HTR-8/SVneo (cell line): ENCODE data around the gene PLA2G2D.

Source experiments
- DNase-seq: peaks from one replicate; pipeline ENCODE4 v3.0.0; 2011; ENCODE audit warnings: low spot score, mixed read lengths; ENCODE audit not compliant: insufficient read length
- FAIRE-seq: peaks from 2 replicates; lab custom pipeline; 2011; peaks lifted over from hg19 to GRCh38; lab: Jason Lieb, UNC

PLA2G2D gene

GRCh38 chr1:20120796-20121195 lies 1.5 kb upstream of the PLA2G2D start:
- DNase-seq (no peak), FAIRE-seq (no peak)

GRCh38 chr1:20117236-20117635 lies 2.1 kb downstream of the PLA2G2D start:
- FAIRE-seq (no peak), DNase-seq (no peak)

GRCh38 chr1:20115916-20116315 lies 3.4 kb downstream of the PLA2G2D start:
- FAIRE-seq (no peak), DNase-seq (no peak)

GRCh38 chr1:20115479-20115878 lies 3.9 kb downstream of the PLA2G2D start:
- DNase-seq = no peak
- FAIRE-seq = no peak

GRCh38 chr1:20114021-20114648 lies 5.2 kb downstream of the PLA2G2D start:
- FAIRE-seq (no peak), DNase-seq (no peak)

GRCh38 chr1:20112279-20113000 lies 6.9 kb downstream of the PLA2G2D start:
- FAIRE-seq (no peak), DNase-seq (no peak)

GRCh38 chr1:20111452-20111851 lies 7.9 kb downstream of the PLA2G2D start:
- FAIRE-seq (no peak), DNase-seq (no peak)

GRCh38 chr1:20110679-20111078 lies 8.7 kb downstream of the PLA2G2D start:
- DNase-seq (no peak), FAIRE-seq (no peak)

- DNase-seq = no peak
- FAIRE-seq = no peak
Observed at GRCh38 chr1:20109223-20109856, 10.0 kb downstream of the PLA2G2D start.

GRCh38 chr1:20108366-20109123 lies 10.8 kb downstream of the PLA2G2D start:
- DNase-seq = no peak
- no peak for FAIRE-seq

GRCh38 chr1:20107796-20108195 lies 11.5 kb downstream of the PLA2G2D start:
- DNase-seq = no peak
- no peak for FAIRE-seq

- no peak for FAIRE-seq
- DNase-seq = no peak
Observed at GRCh38 chr1:20107351-20107750, 12.0 kb downstream of the PLA2G2D start.

- FAIRE-seq (no peak), DNase-seq (no peak)
Observed at GRCh38 chr1:20105856-20106255, 13.5 kb downstream of the PLA2G2D start.

GRCh38 chr1:20102875-20103274 lies 16.5 kb downstream of the PLA2G2D start:
- DNase-seq (peak; percentile 7), FAIRE-seq (no peak)

- FAIRE-seq (peak; percentile 72), DNase-seq (peak; percentile 48)
Observed at GRCh38 chr1:20100632-20101355, 18.5 kb downstream of the PLA2G2D start.

- FAIRE-seq (no peak), DNase-seq (no peak)
Observed at GRCh38 chr1:20099533-20099932, 19.8 kb downstream of the PLA2G2D start.

- FAIRE-seq (no peak), DNase-seq (no peak)
Observed at GRCh38 chr1:20096840-20097447, 22.4 kb downstream of the PLA2G2D start.

GRCh38 chr1:20095564-20096434 lies 23.5 kb downstream of the PLA2G2D start:
- no peak for DNase-seq
- no peak for FAIRE-seq

- no peak for FAIRE-seq
- DNase-seq = no peak
Observed at GRCh38 chr1:20093940-20094391, 25.4 kb downstream of the PLA2G2D start.
